Measurements from ENCODE around the gene BRAT1.

Gene BRAT1

GRCh38 chr7:2509298-2509906 is 45.9 kb downstream of the BRAT1 start:
- no peak for DNase-seq

- DNase-seq: no peak
Measured at GRCh38 chr7:2508327-2509215, 46.8 kb downstream of the BRAT1 start.

GRCh38 chr7:2507917-2508306 is 47.4 kb downstream of the BRAT1 start:
- DNase-seq: no peak

- no peak for DNase-seq
Measured at GRCh38 chr7:2507208-2507916, 48.0 kb downstream of the BRAT1 start.

GRCh38 chr7:2505401-2505800 is 49.9 kb downstream of the BRAT1 start:
- DNase-seq: no peak

- DNase-seq: no peak
Measured at GRCh38 chr7:2504889-2505375, 50.4 kb downstream of the BRAT1 start.

- DNase-seq: no peak
Measured at GRCh38 chr7:2504128-2504888, 51.0 kb downstream of the BRAT1 start.

- DNase-seq: no peak
Measured at GRCh38 chr7:2503056-2503941, 52.0 kb downstream of the BRAT1 start.

- DNase-seq: no peak
Measured at GRCh38 chr7:2502647-2502966, 52.7 kb downstream of the BRAT1 start.

GRCh38 chr7:2501947-2502646 is 53.2 kb downstream of the BRAT1 start:
- no peak for DNase-seq

- no peak for DNase-seq
Measured at GRCh38 chr7:2500701-2501100, 54.6 kb downstream of the BRAT1 start.

- DNase-seq: no peak
Measured at GRCh38 chr7:2499719-2500430, 55.4 kb downstream of the BRAT1 start.

GRCh38 chr7:2499181-2499580 is 56.1 kb downstream of the BRAT1 start:
- DNase-seq: no peak

- DNase-seq: no peak
Measured at GRCh38 chr7:2498708-2499107, 56.6 kb downstream of the BRAT1 start.

GRCh38 chr7:2497500-2498336 is 57.6 kb downstream of the BRAT1 start:
- DNase-seq: no peak

GRCh38 chr7:2497065-2497464 is 58.3 kb downstream of the BRAT1 start:
- DNase-seq: no peak

GRCh38 chr7:2496375-2496774 is 58.9 kb downstream of the BRAT1 start:
- no peak for DNase-seq

GRCh38 chr7:2495418-2496299 is 59.7 kb downstream of the BRAT1 start:
- no peak for DNase-seq

Measured in amniotic stem cell (primary cell).